ENCODE measurements around the gene TIRAP. TPM values are rescaled to one million over a fixed set of nuclear protein-coding genes. Genes with fewer than 3 reads are reported as not detected.
"Not testable (repeated sequence)": the region's sequence is repeated elsewhere in the genome, so short reads cannot be mapped to it uniquely, and the experiment has no call there.

TIRAP gene, protein sequence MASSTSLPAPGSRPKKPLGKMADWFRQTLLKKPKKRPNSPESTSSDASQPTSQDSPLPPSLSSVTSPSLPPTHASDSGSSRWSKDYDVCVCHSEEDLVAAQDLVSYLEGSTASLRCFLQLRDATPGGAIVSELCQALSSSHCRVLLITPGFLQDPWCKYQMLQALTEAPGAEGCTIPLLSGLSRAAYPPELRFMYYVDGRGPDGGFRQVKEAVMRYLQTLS
- total RNA-seq (2014; rRNA removed; shearing (Covaris generic); ENCODE audit: low replicate concordance) = 4.4 and 4.8 TPM in 2 replicates

- H3K4me3 ChIP-seq (ENCODE audit: low read length) = peak within 1 kb of the TSS; percentile 86
- no peaks in the 10 kb centered on the region for H4K20me1 ChIP-seq (ENCODE audit: insufficient read depth, low read depth, low read length)
- H3K4me1 ChIP-seq (ENCODE audit: low read length) = peaks cover 19% of the 10 kb centered on the region
Observed at GRCh38 chr11:126282736-126283591, at the start of gene TIRAP. Gene TIRAP, plus strand, starts transcription at chr11:126283093. Its CDS starts 7,802 bp downstream, at chr11:126290895.

DNA sequence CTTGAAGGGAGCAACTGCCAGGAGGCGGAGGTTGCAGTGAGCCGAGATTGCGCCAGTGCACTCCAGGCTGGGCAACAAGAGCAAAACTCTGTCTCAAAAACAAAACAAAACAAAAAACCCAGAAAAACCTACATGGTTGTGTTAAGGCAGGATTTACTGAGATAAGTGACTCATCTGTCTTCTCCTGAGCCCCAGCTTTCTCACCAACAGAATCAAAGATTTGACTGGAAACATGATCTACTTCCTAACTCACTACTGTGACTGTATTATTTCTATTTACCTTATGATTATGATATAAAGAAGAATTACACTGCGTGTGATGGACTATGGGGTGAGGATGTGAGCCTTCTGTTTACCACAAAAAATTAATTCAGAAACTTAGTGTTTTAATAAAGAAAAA is 49.5 kb upstream of the TIRAP start:
- Histone ChIP-seq H3K27ac (ENCODE audit: low read length) (no peak overlapping the region), H3K79me2 (ENCODE audit: low read length) (no peaks in the 10 kb centered on the region), H3K9me3 (ENCODE audit: low read length) (no peaks in the 10 kb centered on the region), H3K27me3 (ENCODE audit: low read length) (no peaks in the 10 kb centered on the region), H3K4me2 (ENCODE audit: low read depth, low read length, poor library complexity, severe bottlenecking) (no peak overlapping the region), H3K4me1 (ENCODE audit: low read length) (no peaks in the 10 kb centered on the region), H4K20me1 (ENCODE audit: insufficient read depth, low read depth, low read length) (no peaks in the 10 kb centered on the region), H3K36me3 (ENCODE audit: insufficient read depth, low read length) (no peaks in the 10 kb centered on the region), H2AFZ (ENCODE audit: low read length) (no peak overlapping the region), H3K9ac (ENCODE audit: low read length) (no peak overlapping the region), H3K9me2 (replicated peaks; ENCODE audit: insufficient read depth, low read length) (no peaks in the 10 kb centered on the region), H3K4me3 (ENCODE audit: low read length) (no peak overlapping the region)
- DNase-seq = no peak

More at GRCh38 chr11:126282736-126283591, at the start of gene TIRAP:
- Histone ChIP-seq H3K79me2 (ENCODE audit: low read length) (peaks cover 8% of the 10 kb centered on the region; the same call in 1 of the 2 replicates), H3K36me3 (ENCODE audit: insufficient read depth, low read length) (no peaks in the 10 kb centered on the region), H3K27ac (ENCODE audit: low read length) (peak within 1 kb of the TSS; percentile 65), H3K4me2 (ENCODE audit: low read depth, low read length, poor library complexity, severe bottlenecking) (peak within 1 kb of the TSS; percentile 86), H3K27me3 (ENCODE audit: low read length) (no peaks in the 10 kb centered on the region), H2AFZ (ENCODE audit: low read length) (peak within 1 kb of the TSS; percentile 78; the same call in 1 of the 2 replicates), H3K9me2 (replicated peaks; ENCODE audit: insufficient read depth, low read length) (no peaks in the 10 kb centered on the region), H3K9me3 (ENCODE audit: low read length) (no peaks in the 10 kb centered on the region), H3K9ac (ENCODE audit: low read length) (peak within 1 kb of the TSS; percentile 79)
- peak; percentile 70 for DNase-seq

- H2AFZ ChIP-seq (ENCODE audit: low read length) = no peak overlapping the region
- no peak overlapping the region for H3K4me2 ChIP-seq (ENCODE audit: low read depth, low read length, poor library complexity, severe bottlenecking)
- H3K9me2 ChIP-seq (replicated peaks; ENCODE audit: insufficient read depth, low read length) = no peaks in the 10 kb centered on the region
- no peak for DNase-seq
- H3K79me2 ChIP-seq (ENCODE audit: low read length) = no peaks in the 10 kb centered on the region
- no peak overlapping the region for H3K4me3 ChIP-seq (ENCODE audit: low read length)
- H3K27me3 ChIP-seq (ENCODE audit: low read length) = no peaks in the 10 kb centered on the region
- H3K36me3 ChIP-seq (ENCODE audit: insufficient read depth, low read length) = no peaks in the 10 kb centered on the region
- no peak overlapping the region for H3K27ac ChIP-seq (ENCODE audit: low read length)
- no peaks in the 10 kb centered on the region for H4K20me1 ChIP-seq (ENCODE audit: insufficient read depth, low read depth, low read length)
- H3K4me1 ChIP-seq (ENCODE audit: low read length) = no peaks in the 10 kb centered on the region
- no peak overlapping the region for H3K9ac ChIP-seq (ENCODE audit: low read length)
- H3K9me3 ChIP-seq (ENCODE audit: low read length) = no peaks in the 10 kb centered on the region
Observed at GRCh38 chr11:126246636-126247035, 36.3 kb upstream of the TIRAP start.

DNA sequence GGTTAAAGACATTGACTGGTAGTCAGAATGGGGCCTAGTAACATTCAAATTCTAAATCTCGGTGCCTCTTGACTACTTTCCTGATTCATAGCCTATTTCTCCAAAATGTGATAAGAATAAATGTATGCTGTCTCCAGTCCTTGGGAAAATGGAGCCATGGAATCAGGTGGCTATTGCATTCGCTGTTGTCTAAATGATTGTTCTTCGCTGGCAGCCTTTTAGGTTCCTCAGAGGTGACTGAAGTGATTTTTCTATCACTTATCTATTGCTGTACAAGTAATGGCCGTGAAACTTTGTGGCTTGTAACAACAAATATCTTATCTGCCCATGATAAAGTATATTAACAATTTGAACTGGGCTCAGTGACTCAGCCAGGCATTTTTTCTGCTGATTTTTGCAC is 29.6 kb upstream of the TIRAP start:
- H3K79me2 ChIP-seq (ENCODE audit: low read length) = no peaks in the 10 kb centered on the region
- H2AFZ ChIP-seq (ENCODE audit: low read length) = no peak overlapping the region
- no peak overlapping the region for H3K9ac ChIP-seq (ENCODE audit: low read length)
- no peaks in the 10 kb centered on the region for H3K9me2 ChIP-seq (replicated peaks; ENCODE audit: insufficient read depth, low read length)
- no peak overlapping the region for H3K4me3 ChIP-seq (ENCODE audit: low read length)
- no peak overlapping the region for H3K4me2 ChIP-seq (ENCODE audit: low read depth, low read length, poor library complexity, severe bottlenecking)
- no peak overlapping the region for H3K27ac ChIP-seq (ENCODE audit: low read length)
- H3K27me3 ChIP-seq (ENCODE audit: low read length) = no peaks in the 10 kb centered on the region
- H3K9me3 ChIP-seq (ENCODE audit: low read length) = no peaks in the 10 kb centered on the region
- H3K36me3 ChIP-seq (ENCODE audit: insufficient read depth, low read length) = 0 out of 2 replicates have a peak, but pooled peaks cover 3% of the 10 kb centered on the region
- no peaks in the 10 kb centered on the region for H3K4me1 ChIP-seq (ENCODE audit: low read length)
- DNase-seq = no peak
- H4K20me1 ChIP-seq (ENCODE audit: insufficient read depth, low read depth, low read length) = no peaks in the 10 kb centered on the region

DNA sequence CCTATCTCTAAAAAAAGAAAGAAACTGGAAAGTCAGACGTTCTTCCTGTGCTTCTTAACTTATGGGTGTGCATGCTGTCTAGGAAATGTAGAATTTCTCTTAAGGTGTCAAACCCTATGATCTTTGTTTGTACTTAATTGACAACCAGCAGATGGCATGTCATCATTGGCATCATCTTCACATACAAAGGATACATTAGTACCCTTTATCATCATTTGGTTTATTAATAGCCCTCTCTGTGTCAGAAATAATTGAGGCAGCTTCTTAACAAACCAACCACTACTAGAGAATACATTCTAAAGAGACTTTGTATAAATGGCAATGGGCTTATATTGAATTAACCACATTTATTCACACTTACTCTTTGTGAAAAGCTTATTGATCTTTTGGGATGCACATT is 28.1 kb upstream of the TIRAP start:
- no peaks in the 10 kb centered on the region for H3K9me3 ChIP-seq (ENCODE audit: low read length)
- DNase-seq = no peak
- H2AFZ ChIP-seq (ENCODE audit: low read length) = no peak overlapping the region
- H3K36me3 ChIP-seq (ENCODE audit: insufficient read depth, low read length) = 0 out of 2 replicates have a peak, but pooled peaks cover 3% of the 10 kb centered on the region
- no peak overlapping the region for H3K9ac ChIP-seq (ENCODE audit: low read length)
- no peaks in the 10 kb centered on the region for H3K79me2 ChIP-seq (ENCODE audit: low read length)
- no peak overlapping the region for H3K4me3 ChIP-seq (ENCODE audit: low read length)
- H3K4me1 ChIP-seq (ENCODE audit: low read length) = no peaks in the 10 kb centered on the region
- H3K27me3 ChIP-seq (ENCODE audit: low read length) = no peaks in the 10 kb centered on the region
- H4K20me1 ChIP-seq (ENCODE audit: insufficient read depth, low read depth, low read length) = no peaks in the 10 kb centered on the region
- H3K27ac ChIP-seq (ENCODE audit: low read length) = no peak overlapping the region
- H3K9me2 ChIP-seq (replicated peaks; ENCODE audit: insufficient read depth, low read length) = no peaks in the 10 kb centered on the region
- no peak overlapping the region for H3K4me2 ChIP-seq (ENCODE audit: low read depth, low read length, poor library complexity, severe bottlenecking)

- not testable (repeated sequence) for H3K27me3 ChIP-seq (ENCODE audit: low read length); H3K36me3 ChIP-seq (ENCODE audit: insufficient read depth, low read length); H3K4me2 ChIP-seq (ENCODE audit: low read depth, low read length, poor library complexity, severe bottlenecking)
Observed at GRCh38 chr11:126255507-126255906, 27.4 kb upstream of the TIRAP start.

DNA sequence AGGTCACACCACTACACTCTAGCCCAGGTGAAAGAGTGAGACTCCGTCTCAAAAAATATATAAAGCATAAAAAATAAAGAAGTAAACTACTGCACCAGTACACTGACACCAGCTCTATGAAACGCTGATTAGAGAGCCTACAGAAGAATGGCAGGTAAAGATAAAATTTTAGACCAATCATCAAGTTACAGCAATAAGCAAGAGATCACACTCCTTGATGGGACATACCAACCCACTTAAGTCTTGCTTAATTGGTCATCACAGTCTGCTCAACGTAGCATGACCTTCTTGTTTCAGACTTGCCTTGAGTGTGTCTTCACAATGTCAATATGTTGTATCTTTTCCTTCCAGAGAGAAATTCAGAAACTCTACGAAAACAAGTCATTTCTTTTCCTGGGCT is 26.7 kb upstream of the TIRAP start:
- DNase-seq = no peak
- 0 out of 2 replicates have a peak, but pooled peaks cover 3% of the 10 kb centered on the region for H3K36me3 ChIP-seq (ENCODE audit: insufficient read depth, low read length)

More at GRCh38 chr11:126255507-126255906, 27.4 kb upstream of the TIRAP start:
- H3K9me2 ChIP-seq (replicated peaks; ENCODE audit: insufficient read depth, low read length); H3K9ac ChIP-seq (ENCODE audit: low read length); DNase-seq; H3K27ac ChIP-seq (ENCODE audit: low read length); H3K9me3 ChIP-seq (ENCODE audit: low read length); H3K4me1 ChIP-seq (ENCODE audit: low read length); H4K20me1 ChIP-seq (ENCODE audit: insufficient read depth, low read depth, low read length); H2AFZ ChIP-seq (ENCODE audit: low read length); H3K4me3 ChIP-seq (ENCODE audit: low read length); H3K79me2 ChIP-seq (ENCODE audit: low read length): not testable (repeated sequence)

GRCh38 chr11:126257144-126257543 is 25.7 kb upstream of the TIRAP start:
- H3K36me3 ChIP-seq (ENCODE audit: insufficient read depth, low read length) = 0 out of 2 replicates have a peak, but pooled peaks cover 3% of the 10 kb centered on the region
- no peaks in the 10 kb centered on the region for H3K79me2 ChIP-seq (ENCODE audit: low read length)
- H4K20me1 ChIP-seq (ENCODE audit: insufficient read depth, low read depth, low read length) = no peaks in the 10 kb centered on the region
- no peak overlapping the region for H2AFZ ChIP-seq (ENCODE audit: low read length)
- no peaks in the 10 kb centered on the region for H3K27me3 ChIP-seq (ENCODE audit: low read length)
- no peak overlapping the region for H3K4me3 ChIP-seq (ENCODE audit: low read length)
- H3K9me2 ChIP-seq (replicated peaks; ENCODE audit: insufficient read depth, low read length) = no peaks in the 10 kb centered on the region
- H3K27ac ChIP-seq (ENCODE audit: low read length) = no peak overlapping the region
- H3K9ac ChIP-seq (ENCODE audit: low read length) = no peak overlapping the region
- H3K4me1 ChIP-seq (ENCODE audit: low read length) = no peaks in the 10 kb centered on the region
- H3K9me3 ChIP-seq (ENCODE audit: low read length) = no peaks in the 10 kb centered on the region
- no peak overlapping the region for H3K4me2 ChIP-seq (ENCODE audit: low read depth, low read length, poor library complexity, severe bottlenecking)
- DNase-seq = no peak

More for the DNA sequence above, 26.7 kb upstream of the TIRAP start:
- Histone ChIP-seq H4K20me1 (ENCODE audit: insufficient read depth, low read depth, low read length) (no peaks in the 10 kb centered on the region), H3K27ac (ENCODE audit: low read length) (no peak overlapping the region), H2AFZ (ENCODE audit: low read length) (no peak overlapping the region), H3K4me3 (ENCODE audit: low read length) (no peak overlapping the region), H3K9ac (ENCODE audit: low read length) (no peak overlapping the region), H3K4me1 (ENCODE audit: low read length) (no peaks in the 10 kb centered on the region), H3K9me3 (ENCODE audit: low read length) (no peaks in the 10 kb centered on the region), H3K9me2 (replicated peaks; ENCODE audit: insufficient read depth, low read length) (no peaks in the 10 kb centered on the region), H3K4me2 (ENCODE audit: low read depth, low read length, poor library complexity, severe bottlenecking) (no peak overlapping the region), H3K27me3 (ENCODE audit: low read length) (no peaks in the 10 kb centered on the region), H3K79me2 (ENCODE audit: low read length) (no peaks in the 10 kb centered on the region)
